Stimulated activated CD8-positive, alpha-beta memory T cell treated with anti-CD3 and anti-CD28 coated beads, Interleukin-12 subunit alpha, Interleukin-12 subunit beta, amount 100 ng/mL, for 4 hours (primary cell): ENCODE data around the gene C4orf50.
"Not testable (repeated sequence)": the region's sequence is repeated elsewhere in the genome, so short reads cannot be mapped to it uniquely, and the experiment has no call there.

ENCODE experiments used
- DNase-seq: peaks from one replicate; pipeline ENCODE4 v3.0.0-alpha.2; 2020; ENCODE audit warnings: low read depth

The C4orf50 gene

GRCh38 chr4:6013564-6013963, 4.7 kb downstream of the C4orf50 start:
- no peak for DNase-seq

DNA sequence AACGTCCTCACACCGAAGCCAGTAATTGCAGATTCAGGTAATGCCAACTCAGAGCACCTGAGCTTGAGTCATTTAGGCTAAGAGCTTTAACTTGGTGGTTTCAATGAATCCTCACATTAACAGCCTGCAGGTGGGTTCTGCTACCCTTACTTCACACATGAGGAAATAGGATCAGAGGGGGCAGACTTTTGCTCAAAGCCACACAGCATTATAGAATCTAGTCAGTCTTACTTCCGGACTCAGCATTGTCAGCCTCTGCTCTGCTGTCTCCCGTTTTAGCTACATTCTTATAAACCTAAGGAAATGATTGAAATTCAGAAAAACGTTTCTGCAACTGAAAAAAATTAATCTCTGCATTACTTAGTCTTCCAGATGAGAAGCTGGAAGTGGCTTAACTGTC, 6.0 kb downstream of the C4orf50 start:
- DNase-seq: no peak

- no peak for DNase-seq
Observed at GRCh38 chr4:6011686-6012085, 6.5 kb downstream of the C4orf50 start.

GRCh38 chr4:6011271-6011671, 7.0 kb downstream of the C4orf50 start:
- no peak for DNase-seq

DNA sequence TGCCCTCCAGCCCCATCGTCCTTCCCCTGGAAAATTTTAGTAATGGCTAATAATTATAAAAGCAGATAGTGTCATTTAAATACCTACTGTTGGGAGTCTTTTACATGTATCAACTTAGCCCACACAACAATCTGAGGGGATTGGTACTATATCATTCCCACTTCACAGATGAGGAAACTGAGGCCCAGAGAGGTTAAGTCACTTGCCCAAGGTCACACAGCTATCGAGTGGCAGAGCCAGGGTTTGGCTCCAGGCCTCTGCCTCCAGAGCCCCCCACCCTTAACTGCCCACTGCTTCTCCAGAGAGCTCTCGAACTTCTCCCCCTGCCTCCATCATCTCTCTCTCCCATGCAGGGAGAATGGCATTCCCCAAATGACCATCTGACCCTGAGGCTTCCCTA, 7.4 kb downstream of the C4orf50 start:
- DNase-seq: no peak

DNA sequence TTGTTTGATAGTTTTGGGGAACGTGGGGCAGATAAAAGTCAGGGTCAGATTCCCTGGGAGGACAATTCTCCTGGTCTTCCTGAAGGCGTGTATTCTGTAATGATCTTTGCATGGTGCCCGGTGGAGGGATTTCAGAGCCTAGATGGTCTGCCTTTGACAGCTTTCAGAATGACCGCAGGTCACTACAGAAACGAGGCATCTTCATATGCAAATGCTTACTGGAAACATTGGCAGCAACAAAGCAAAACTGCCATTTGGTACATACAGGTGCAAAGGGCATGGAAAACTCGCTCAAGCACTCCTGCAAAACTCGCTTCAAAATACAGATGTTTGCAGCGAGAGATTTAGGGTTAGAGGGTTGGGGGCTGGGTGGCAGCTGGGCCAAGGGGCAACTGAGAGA, 8.8 kb downstream of the C4orf50 start:
- DNase-seq: no peak

DNA sequence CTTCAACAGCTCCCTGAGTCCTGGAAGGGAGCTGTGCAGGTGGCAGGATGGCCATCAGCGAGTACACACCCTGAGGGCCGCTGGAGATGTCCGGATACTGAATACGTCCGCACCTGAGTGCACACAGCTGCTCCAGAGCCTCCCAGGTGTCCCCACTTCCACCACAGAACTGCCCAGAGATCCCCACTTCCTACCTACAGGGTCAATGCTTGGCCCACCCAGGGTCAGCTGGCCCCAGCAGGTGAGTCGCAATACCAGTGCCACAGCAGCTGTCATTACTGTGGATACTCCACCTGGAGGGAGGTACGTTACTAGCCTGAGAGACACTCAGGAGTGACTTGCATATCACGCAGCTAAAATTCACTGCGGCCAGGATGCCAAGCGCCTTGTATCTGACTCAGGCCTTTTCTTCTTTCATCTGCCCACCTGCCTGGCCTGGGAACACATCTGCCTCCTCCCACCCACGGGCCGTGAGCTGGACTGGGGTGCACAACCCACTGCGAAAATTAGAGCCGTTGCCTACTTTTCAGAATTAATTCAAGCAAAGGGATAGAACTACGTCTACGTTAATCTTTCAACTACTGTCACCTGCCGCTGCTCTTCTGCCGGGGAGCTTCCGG, 9.4 kb downstream of the C4orf50 start:
- DNase-seq: no peak

GRCh38 chr4:6008092-6008551, 10.1 kb downstream of the C4orf50 start:
- DNase-seq: no peak

DNA sequence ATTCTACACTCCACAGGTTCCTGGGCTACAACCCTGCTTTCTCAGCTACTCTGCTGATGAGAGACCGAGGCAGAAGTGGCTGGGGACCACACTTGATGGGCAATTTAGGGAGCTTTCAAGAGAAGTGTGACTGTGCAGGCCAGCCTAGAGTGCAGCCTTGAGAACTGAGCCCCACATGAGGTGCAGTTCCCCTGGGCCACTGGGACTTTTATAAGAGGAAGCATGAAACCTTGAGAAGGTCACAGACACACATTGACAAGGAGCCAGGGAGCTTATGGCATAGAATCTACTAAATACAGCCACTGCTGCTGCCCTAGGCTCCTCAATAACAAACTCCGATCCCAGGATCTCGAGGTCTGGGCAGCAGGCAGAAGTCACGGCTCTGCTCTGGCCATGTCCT, 13.1 kb downstream of the C4orf50 start:
- DNase-seq: no peak

DNA sequence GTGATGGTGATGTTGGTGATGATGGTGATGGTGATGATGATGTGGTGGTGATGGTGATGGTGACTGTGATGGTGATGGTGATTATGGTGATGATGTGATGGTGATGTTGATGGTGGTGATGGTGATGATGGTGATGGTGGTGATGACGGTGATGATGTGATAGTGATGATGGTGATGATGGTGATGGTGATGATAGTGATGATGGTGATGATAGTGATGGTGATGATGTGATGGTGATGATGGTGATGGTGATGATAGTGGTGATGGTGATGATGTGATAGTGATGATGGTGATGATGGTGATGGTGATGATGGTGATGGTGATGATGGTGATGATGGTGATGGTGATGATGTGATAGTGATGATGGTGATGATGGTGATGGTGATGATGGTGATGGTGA, 14.7 kb downstream of the C4orf50 start:
- DNase-seq: not testable (repeated sequence)

- no peak for DNase-seq
Observed at GRCh38 chr4:6002926-6003325, 15.3 kb downstream of the C4orf50 start.

DNA sequence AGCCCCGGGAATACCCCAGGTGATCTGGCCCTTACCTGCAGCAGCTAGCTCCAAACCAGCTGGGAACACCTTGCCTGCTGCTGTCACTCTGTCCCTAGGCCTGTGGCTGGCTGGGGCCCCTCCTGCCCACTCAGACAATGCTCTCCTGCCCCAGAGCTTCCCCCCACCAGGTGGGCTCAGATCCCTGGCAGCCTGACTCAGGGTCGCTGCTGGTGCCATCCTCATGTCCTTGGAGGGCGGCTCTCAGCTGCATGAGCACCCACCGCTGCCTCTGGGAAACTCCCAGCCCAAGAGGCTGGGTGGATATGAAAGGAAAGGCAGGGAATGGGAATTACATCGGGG, 15.8 kb downstream of the C4orf50 start:
- no peak for DNase-seq

DNA sequence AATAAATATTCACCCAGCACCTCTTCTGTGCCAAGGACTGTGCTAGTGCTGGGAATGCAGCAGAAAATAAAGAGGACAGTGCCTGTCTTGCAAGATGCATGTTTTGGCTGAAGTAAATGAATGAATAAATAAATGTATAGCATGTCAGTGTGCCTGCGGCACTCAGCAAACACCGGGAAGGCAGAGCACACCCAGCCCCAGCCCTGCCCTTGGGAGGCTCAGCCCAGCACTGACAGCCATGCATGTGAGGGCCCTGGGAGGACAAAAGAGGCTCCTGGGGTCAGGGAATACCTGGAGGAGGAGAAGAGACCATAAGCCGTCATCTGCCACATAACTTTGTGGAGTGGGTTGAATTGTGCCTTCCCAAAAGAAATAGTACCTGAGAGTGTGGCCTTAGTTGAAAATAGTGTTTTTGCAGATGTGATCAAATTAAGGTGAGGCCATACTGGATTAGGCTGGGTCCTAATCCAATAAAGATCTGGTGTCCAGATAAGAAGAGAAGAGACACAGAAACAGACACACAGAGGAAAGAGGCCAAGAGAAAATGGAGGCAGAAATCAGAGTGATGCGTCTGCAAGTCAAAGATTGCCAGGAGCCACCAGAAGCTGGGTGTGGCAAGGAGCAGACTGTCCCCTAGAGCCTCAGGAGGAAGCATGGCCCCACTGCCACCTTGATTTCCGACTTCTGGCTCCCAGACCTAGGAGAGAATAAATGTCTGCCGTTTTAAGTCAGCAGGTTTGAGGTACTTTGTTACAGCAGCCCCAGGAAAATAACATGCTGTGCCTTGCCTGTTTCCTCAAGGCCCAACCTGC, 16.3 kb downstream of the C4orf50 start:
- no peak for DNase-seq

GRCh38 chr4:5999830-6000365, 18.3 kb downstream of the C4orf50 start:
- DNase-seq: no peak

GRCh38 chr4:5999356-5999755, 18.9 kb downstream of the C4orf50 start:
- DNase-seq: no peak

DNA sequence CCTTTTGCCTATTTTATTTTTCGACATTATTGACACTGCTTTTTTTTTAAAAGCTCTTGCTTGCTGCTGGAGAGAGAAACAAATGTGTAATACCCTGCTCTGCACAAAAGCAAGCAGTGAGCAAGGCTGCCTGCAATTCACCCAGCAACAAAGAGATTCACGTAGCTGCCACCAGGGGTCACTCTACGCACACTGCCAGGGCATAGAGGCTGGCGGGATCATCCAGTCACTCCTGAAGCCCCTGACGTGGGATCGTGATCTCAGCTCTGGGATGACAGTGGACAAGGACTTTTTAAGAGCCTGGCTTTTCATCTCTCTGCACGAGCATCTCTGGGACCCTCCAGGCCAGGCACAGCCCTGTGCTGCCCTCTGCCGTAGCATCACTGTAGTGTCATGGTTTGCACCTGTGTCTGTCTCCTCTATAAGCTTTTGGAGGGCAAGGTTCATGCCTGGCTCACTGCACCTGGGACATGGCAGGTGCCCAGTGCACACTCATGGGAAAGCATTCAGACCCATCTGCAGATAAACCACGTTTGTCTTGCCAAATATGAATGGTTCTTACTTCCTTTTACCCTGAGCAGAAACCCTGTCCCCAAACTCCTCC, 19.8 kb downstream of the C4orf50 start:
- DNase-seq: peak; percentile 8

DNA sequence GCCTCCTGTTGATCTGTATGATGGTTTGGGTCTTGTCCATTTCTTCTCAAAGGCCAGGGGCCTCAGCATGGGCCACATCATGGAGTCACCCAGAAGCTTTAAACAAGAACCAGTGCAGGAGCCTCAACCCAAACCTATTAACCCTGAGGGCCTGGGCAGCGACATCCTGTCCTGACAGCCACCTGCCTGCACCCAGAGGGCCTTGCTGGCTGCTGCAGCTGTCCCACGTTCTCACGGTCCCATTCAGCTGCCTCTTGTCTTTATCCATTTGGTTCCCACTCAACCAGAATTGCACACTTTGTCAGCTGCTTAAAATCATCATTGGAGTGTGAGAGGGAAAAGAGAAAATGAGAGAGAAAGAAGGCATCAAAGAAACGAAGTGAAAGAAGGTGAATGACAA, 21.6 kb downstream of the C4orf50 start:
- DNase-seq: no peak

GRCh38 chr4:5995901-5996623, 22.2 kb downstream of the C4orf50 start:
- DNase-seq: no peak

DNA sequence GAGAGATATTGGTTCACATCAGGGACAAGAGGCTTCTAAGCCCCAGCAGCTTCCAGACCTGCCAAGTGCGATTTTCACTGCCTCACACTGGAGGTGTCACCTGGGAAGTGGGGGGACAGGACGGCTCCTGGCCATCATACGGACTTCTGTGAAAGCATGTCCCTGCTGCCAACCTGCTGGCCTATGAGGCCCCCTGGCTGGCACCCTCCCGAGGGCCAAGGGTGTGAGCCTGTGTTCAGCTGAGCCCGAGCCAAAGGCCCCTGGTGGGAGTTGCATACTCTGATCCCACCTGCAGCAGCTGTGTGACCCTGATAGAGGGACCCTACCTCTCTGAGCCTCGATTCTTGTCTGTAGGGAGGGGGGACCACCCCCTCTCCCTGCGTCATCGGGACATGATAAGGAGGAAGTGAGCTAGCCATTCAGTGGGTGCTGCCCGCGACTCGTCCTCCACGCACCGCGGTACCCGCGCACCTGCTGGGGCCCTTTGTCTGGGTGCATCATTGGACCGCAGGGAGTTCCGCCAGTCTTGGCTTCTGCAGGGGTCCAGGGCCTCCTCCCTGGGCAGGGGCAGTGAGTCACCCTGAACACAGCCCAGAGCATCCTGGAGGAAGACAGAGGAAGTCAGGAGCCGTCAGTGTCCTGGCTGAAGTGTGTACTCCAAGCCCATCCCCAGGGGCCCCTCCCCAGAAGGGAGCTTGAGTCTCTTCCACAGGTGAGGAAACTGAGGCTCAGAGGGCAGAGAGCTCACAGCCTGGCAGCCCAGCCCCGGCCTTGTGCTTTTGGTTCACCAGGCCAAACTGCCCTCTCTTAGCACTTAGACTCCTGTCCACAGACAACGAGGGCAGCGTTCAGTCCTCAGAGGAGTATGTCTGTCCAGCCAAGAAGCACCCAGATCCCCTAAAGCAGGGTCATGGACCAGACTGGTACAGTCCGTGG, 24.1 kb downstream of the C4orf50 start:
- no peak for DNase-seq

- not testable (repeated sequence) for DNase-seq
Observed at GRCh38 chr4:5993346-5993745, 24.9 kb downstream of the C4orf50 start.

- no peak for DNase-seq
Observed at GRCh38 chr4:5992828-5993321, 25.4 kb downstream of the C4orf50 start.
